Ovary (tissue), 9 donors: ENCODE data around the gene GNPTG. TPM values are rescaled to one million over a fixed set of nuclear protein-coding genes. Genes with fewer than 3 reads are reported as not detected.

Experiments
- DNase-seq, 5 donors: peaks; one replicate each; pipeline ENCODE4 v3.0.0-alpha.2; 2019 to 2020
- H3K27ac ChIP-seq, 2 donors: fragments of 200-600 bp; one replicate each; pipeline versions ENCODE4 v1.5.1 to v1.8.0; 2019 to 2022
- H3K27me3 ChIP-seq: fragments of 200-600 bp; one replicate; pipeline ENCODE4 v1.8.0; 2022
- H3K36me3 ChIP-seq: fragments of 200-600 bp; sonication (generic); one replicate; pipeline ENCODE4 v1.5.1; 2019
- H3K4me1 ChIP-seq: one replicate; pipeline ENCODE4 v1.8.1; 2013; ENCODE audit warnings: mild to moderate bottlenecking, moderate library complexity; ENCODE audit not compliant: insufficient read depth
- H3K4me3 ChIP-seq: fragments of 200-600 bp; sonication (generic); one replicate; pipeline ENCODE4 v1.5.1; 2017
- H3K9me3 ChIP-seq, 2 donors: fragments of 200-600 bp in 1 of 2; sonication (generic) in 1 of 2; one replicate each; pipeline versions ENCODE4 v1.5.1 to v1.8.1; 2013 to 2019; ENCODE audit warnings: mild to moderate bottlenecking in 1 of 2, moderate library complexity in 1 of 2
- CTCF ChIP-seq, 3 donors: fragments of 450-650 bp in 2 of 3; fragments of 200-600 bp in 1 of 3; IDR thresholded peaks; one replicate each; pipeline versions ENCODE4 v1.5.1 to v1.8.0; 2016 to 2022; ENCODE audit warnings: antibody characterized with exemption in 3 of 3, mild to moderate bottlenecking in 1 of 3
- EP300 ChIP-seq: sonication (generic); formaldehyde crosslinking; IDR thresholded peaks from one replicate; pipeline ENCODE4 v1.6.1; 2017; ENCODE audit warnings: antibody characterized with exemption
- POLR2A ChIP-seq: fragments of 450-650 bp; IDR thresholded peaks from one replicate; pipeline ENCODE4 v1.6.1; 2017; ENCODE audit warnings: antibody characterized with exemption, mild to moderate bottlenecking, moderate library complexity
- WGBS, 3 donors: extraction: QIAGEN DNeasy Blood & Tissue Kit in 1 of 3; methylation state at CpG; one replicate each; pipeline versions ENCODE4 v1.1.5 to v1.1.7; 2013 to 2017; 5-methylcytosine and 5-hydroxymethylcytosine counted together
- intact Hi-C, 4 donors: fragments of 100-400 bp; cut with DNase I; formaldehyde crosslinking; loops; one replicate each; pipeline versions ENCODE4 v1.11.0 to v1.15.1; 2022 to 2023
- polyA plus RNA-seq, 2 donors: library from polyadenylated mRNA; stranded (reverse); fragments of 200-250 nt in 1 of 2; fragments of 350-450 nt in 1 of 2; fragmentation: Illumina TruSeq in 1 of 2; extraction: RNeasy Lipid Tissue Mini Kit (QIAGEN cat#74804) in 1 of 2; gene quantifications; one replicate each; pipeline ENCODE4 v1.2.3, GENCODE V29; 2013 to 2014
- total RNA-seq, 7 donors: library from RNA; depleted of rRNA in 2 of 7; stranded (reverse); fragments of >200 nt in 2 of 7; fragmentation: NEBNext Ultra II Directional in 3 of 7; extraction: Animal tissue kit (Norgen Biotek cat#: 25700) in 3 of 7; gene quantifications; one replicate each; pipeline versions ENCODE4 v1.1.0 to v1.2.4, GENCODE V29; 2016 to 2023
- donor health status: DM: no; HTN: no; CAD: no; lungs with moderate emphysema.
- donor health status: DM: no; HTN: no; CAD: no.
- donor health status: Bipolar disorder and iron deficiency.
- donor health status: DM: yes; HTN: yes; CAD: no.
- donor health status: DM: no; HTN: no; CAD: no.
- donor health status: DM: yes; HTN: yes; CAD: no.

The GNPTG gene
- total and polyA plus RNA-seq, 9 donors, result 26.0 to 68.1 (median 55.4) TPM

GRCh38 chr16:1347286-1347855 is 4.4 kb upstream of the GNPTG start:
- Histone ChIP-seq H3K4me3 (no peak overlapping the region), H3K27me3 (no peaks in the 10 kb centered on the region), H3K9me3 (no peaks in the 10 kb centered on the region), H3K4me1 (peaks cover 13% of the 10 kb centered on the region), H3K27ac (no peak overlapping the region), H3K36me3 (no peaks in the 10 kb centered on the region)
- no peak for DNase-seq
- WGBS, 3 donors, result 75 to 78% (median 76%) methylated on average over 25 to 31 of the region's 31 CpGs
- intact Hi-C loops, result no loop called here
- TF ChIP-seq POLR2A (no peak), EP300 (no peak), CTCF (IDR thresholded peaks at IDR 0.05) (no peak)

GRCh38 chr16:1347962-1348361 is 3.8 kb upstream of the GNPTG start:
- Histone ChIP-seq H3K27me3 (no peaks in the 10 kb centered on the region), H3K36me3 (no peaks in the 10 kb centered on the region), H3K27ac (no peak overlapping the region), H3K4me1 (peaks cover 15% of the 10 kb centered on the region), H3K9me3 (no peaks in the 10 kb centered on the region), H3K4me3 (no peak overlapping the region)
- intact Hi-C loops, result no loop called here
- no peak for DNase-seq
- WGBS, 3 donors, result 83 to 88% (median 85%) methylated on average over 28 to 29 of the region's 29 CpGs
- no peak for TF ChIP-seq EP300
- no peak for TF ChIP-seq POLR2A
- no peak for TF ChIP-seq CTCF (IDR thresholded peaks at IDR 0.05)

- H3K27me3 ChIP-seq, result no peaks in the 10 kb centered on the region
- no peak overlapping the region for H3K4me3 ChIP-seq
- no peak overlapping the region for H3K27ac ChIP-seq
- TF ChIP-seq POLR2A (no peak), EP300 (no peak), CTCF (IDR thresholded peaks at IDR 0.05) (no peak)
- H3K36me3 ChIP-seq, result no peaks in the 10 kb centered on the region
- peaks cover 15% of the 10 kb centered on the region for H3K4me1 ChIP-seq
- 80 to 95% (median 87%) methylated on average over 10 to 15 of the region's 15 CpGs for WGBS, 3 donors
- no peak for DNase-seq
- intact Hi-C loops, result no loop called here
- H3K9me3 ChIP-seq, result no peaks in the 10 kb centered on the region
Observed at GRCh38 chr16:1348441-1348840, 3.3 kb upstream of the GNPTG start.

GRCh38 chr16:1348926-1349325 is 2.8 kb upstream of the GNPTG start:
- WGBS, 3 donors, result 60 to 78% (median 64%) methylated on average over 14 of the region's 14 CpGs
- Histone ChIP-seq H3K4me1 (peaks cover 15% of the 10 kb centered on the region), H3K27me3 (no peaks in the 10 kb centered on the region), H3K9me3 (no peaks in the 10 kb centered on the region), H3K36me3 (no peaks in the 10 kb centered on the region), H3K27ac (no peak overlapping the region), H3K4me3 (no peak overlapping the region)
- intact Hi-C loops, result no loop called here
- TF ChIP-seq CTCF (IDR thresholded peaks at IDR 0.05) (no peak), EP300 (no peak), POLR2A (no peak)
- no peak for DNase-seq
